ENCODE data around the gene PITPNM3.

Gene PITPNM3

GRCh38 chr17:6502142-6502541, 54.2 kb downstream of the PITPNM3 start:
- no peak for TF ChIP-seq CREB1 (IDR thresholded peaks at IDR 0.05; ENCODE audit: low read depth)
- TF ChIP-seq TAF1 (IDR thresholded peaks at IDR 0.05; ENCODE audit: low read depth): no peak

- no peak for TF ChIP-seq CEBPB (IDR thresholded peaks at IDR 0.05)
- no peak for TF ChIP-seq TCF12 (IDR thresholded peaks at IDR 0.05; ENCODE audit: low read depth)
- TF ChIP-seq MAX (IDR thresholded peaks at IDR 0.05): no peak
- no peak for TF ChIP-seq ZBTB7A (IDR thresholded peaks at IDR 0.05; ENCODE audit: low read depth)
- TF ChIP-seq TAF1 (IDR thresholded peaks at IDR 0.05; ENCODE audit: low read depth): no peak
- TF ChIP-seq TEAD4 (IDR thresholded peaks at IDR 0.05): no peak
- no peak for TF ChIP-seq RAD21 (IDR thresholded peaks at IDR 0.05; ENCODE audit: low read depth)
- no peak for TF ChIP-seq REST (IDR thresholded peaks at IDR 0.05; ENCODE audit: low read depth)
- no peak for TF ChIP-seq EGR1 (IDR thresholded peaks at IDR 0.05)
Measured at GRCh38 chr17:6501359-6501758, 55.0 kb downstream of the PITPNM3 start.

- TF ChIP-seq TAF1 (IDR thresholded peaks at IDR 0.05; ENCODE audit: low read depth) (no peak), CREB1 (IDR thresholded peaks at IDR 0.05; ENCODE audit: low read depth) (no peak), RAD21 (IDR thresholded peaks at IDR 0.05; ENCODE audit: low read depth) (no peak), EP300 (IDR thresholded peaks at IDR 0.05; ENCODE audit: borderline replicate concordance) (no peak), FOXM1 (IDR thresholded peaks at IDR 0.05; ENCODE audit: borderline replicate concordance, low read depth) (no peak), USF1 (IDR thresholded peaks at IDR 0.05) (no peak), MAX (IDR thresholded peaks at IDR 0.05) (no peak), TEAD4 (IDR thresholded peaks at IDR 0.05) (no peak), NFIC (IDR thresholded peaks at IDR 0.05) (no peak), REST (IDR thresholded peaks at IDR 0.05; ENCODE audit: low read depth) (no peak), TCF12 (IDR thresholded peaks at IDR 0.05; ENCODE audit: low read depth) (no peak), YY1 (IDR thresholded peaks at IDR 0.05; ENCODE audit: low read depth) (no peak), CEBPB (IDR thresholded peaks at IDR 0.05) (no peak), ZBTB7A (IDR thresholded peaks at IDR 0.05; ENCODE audit: low read depth) (no peak), EGR1 (IDR thresholded peaks at IDR 0.05) (no peak)
Measured at GRCh38 chr17:6498901-6499540, 57.3 kb downstream of the PITPNM3 start.

- TF ChIP-seq MAX (IDR thresholded peaks at IDR 0.05) (no peak), TAF1 (IDR thresholded peaks at IDR 0.05; ENCODE audit: low read depth) (no peak)
Measured at GRCh38 chr17:6498356-6498755, 58.0 kb downstream of the PITPNM3 start.

GRCh38 chr17:6497496-6498221, 58.7 kb downstream of the PITPNM3 start:
- TF ChIP-seq ZBTB7A (IDR thresholded peaks at IDR 0.05; ENCODE audit: low read depth) (no peak), CEBPB (IDR thresholded peaks at IDR 0.05) (no peak), CREB1 (IDR thresholded peaks at IDR 0.05; ENCODE audit: low read depth) (no peak), TAF1 (IDR thresholded peaks at IDR 0.05; ENCODE audit: low read depth) (no peak), YY1 (IDR thresholded peaks at IDR 0.05; ENCODE audit: low read depth) (no peak), TEAD4 (IDR thresholded peaks at IDR 0.05) (no peak), NFIC (IDR thresholded peaks at IDR 0.05) (no peak)

- no peak for TF ChIP-seq REST (IDR thresholded peaks at IDR 0.05; ENCODE audit: low read depth)
- TF ChIP-seq CREB1 (IDR thresholded peaks at IDR 0.05; ENCODE audit: low read depth): no peak
Measured at GRCh38 chr17:6496640-6497441, 59.5 kb downstream of the PITPNM3 start.

All from Ishikawa (cell line).